Brain microvascular endothelial cell (primary cell): ENCODE results near the gene FAM241B.
A peak's percentile ranks its signal among the peaks of the same experiment; 100 is the strongest.

Experiments
- DNase-seq: peaks from one replicate; pipeline ENCODE4 v3.0.0-alpha.2; 2020
- H3K27ac ChIP-seq: fragments of 250-450 bp; sonication (Bioruptor Pico); 2 replicates; pipeline ENCODE4 v1.5.1; 2020; ENCODE audit warnings: mild to moderate bottlenecking, moderate library complexity
- H3K27me3 ChIP-seq: fragments of 250-450 bp; sonication (Bioruptor Pico); replicated peaks from 2 replicates; pipeline ENCODE4 v1.5.1; 2020; ENCODE audit warnings: mild to moderate bottlenecking
- H3K36me3 ChIP-seq: fragments of 250-450 bp; sonication (Bioruptor Pico); replicated peaks from 2 replicates; pipeline ENCODE4 v1.5.1; 2020; ENCODE audit warnings: mild to moderate bottlenecking
- H3K4me3 ChIP-seq: 2 replicates; pipeline ENCODE4 v1.5.1; 2011; ENCODE audit warnings: low read depth, mild to moderate bottlenecking, control low read depth, low read length, moderate library complexity
- CTCF ChIP-seq: IDR thresholded peaks from 2 replicates; pipeline ENCODE4 v1.5.1; 2011; ENCODE audit warnings: low read depth, mild to moderate bottlenecking, moderate library complexity, low read length, control low read depth, inconsistent platforms; ENCODE audit errors: missing control alignments
- in situ Hi-C: cut with HindIII; loops from 2 replicates; pipeline ENCODE4 v1.10.0; 2017; ENCODE audit warnings: low sequenced_read_pairs, low pct_ligation_motif_present

The FAM241B gene

GRCh38 chr10:69634759-69635425 is 4.8 kb downstream of the FAM241B start:
- Histone ChIP-seq H3K4me3 (no peak overlapping the region), H3K27ac (no peak overlapping the region), H3K27me3 (peaks cover 16% of the 10 kb centered on the region), H3K36me3 (no peaks in the 10 kb centered on the region)
- DNase-seq = no peak
- TF ChIP-seq CTCF = no peak
- in situ Hi-C loops = no loop called here

- Histone ChIP-seq H3K36me3 (no peaks in the 10 kb centered on the region), H3K27ac (no peak overlapping the region), H3K4me3 (no peak overlapping the region), H3K27me3 (peaks cover 11% of the 10 kb centered on the region)
- TF ChIP-seq CTCF = no peak
- DNase-seq = no peak
- in situ Hi-C loops = no loop called here
Observed at GRCh38 chr10:69635428-69636272, 5.6 kb downstream of the FAM241B start.

- TF ChIP-seq CTCF = no peak
- no peak for DNase-seq
- Histone ChIP-seq H3K27ac (no peak overlapping the region), H3K27me3 (peaks cover 7% of the 10 kb centered on the region), H3K36me3 (no peaks in the 10 kb centered on the region), H3K4me3 (no peak overlapping the region)
- in situ Hi-C loops = no loop called here
Observed at GRCh38 chr10:69636273-69636575, 6.2 kb downstream of the FAM241B start.

GRCh38 chr10:69636626-69637605 is 6.9 kb downstream of the FAM241B start:
- DNase-seq = no peak
- peak; percentile 45 for TF ChIP-seq CTCF
- Histone ChIP-seq H3K27me3 (peaks cover 6% of the 10 kb centered on the region), H3K4me3 (no peak overlapping the region), H3K27ac (no peak overlapping the region), H3K36me3 (no peaks in the 10 kb centered on the region)
- in situ Hi-C loops = no loop called here

GRCh38 chr10:69638642-69639041 is 8.6 kb downstream of the FAM241B start:
- in situ Hi-C loops = no loop called here
- Histone ChIP-seq H3K27ac (no peak overlapping the region), H3K4me3 (no peak overlapping the region), H3K27me3 (peaks cover 8% of the 10 kb centered on the region), H3K36me3 (no peaks in the 10 kb centered on the region)
- DNase-seq = no peak
- no peak for TF ChIP-seq CTCF
